Breast epithelium (tissue), 4 donors: Measurements from ENCODE around the gene MFSD6. TPM values are rescaled to one million over a fixed set of nuclear protein-coding genes. Genes with fewer than 3 reads are reported as not detected.

Experiments used
- DNase-seq, 2 donors: peaks; one replicate each; pipeline ENCODE4 v3.0.0-alpha.2; 2019; ENCODE audit warnings: low spot score in 2 of 2
- H3K27ac ChIP-seq, 2 donors: fragments of 200-600 bp; sonication (generic) in 1 of 2; one replicate each; pipeline ENCODE4 v1.5.1; 2016 to 2019; ENCODE audit warnings: mild to moderate bottlenecking in 1 of 2
- H3K27me3 ChIP-seq, 2 donors: fragments of 200-600 bp; sonication (generic) in 1 of 2; one replicate each; pipeline versions ENCODE4 v1.5.1 to v1.6.0; 2017 to 2019; ENCODE audit warnings: control low read depth in 1 of 2, mild to moderate bottlenecking in 1 of 2
- H3K36me3 ChIP-seq: fragments of 200-600 bp; one replicate; pipeline ENCODE4 v1.5.1; 2019
- H3K4me1 ChIP-seq, 2 donors: fragments of 200-600 bp; sonication (generic); one replicate each; pipeline ENCODE4 v1.5.1; 2016 to 2019; ENCODE audit warnings: control low read depth in 1 of 2
- H3K4me3 ChIP-seq, 3 donors: fragments of 200-600 bp; sonication (generic); 1 replicate in 2 of 3; 2 replicates in 1 of 3; pipeline ENCODE4 v1.5.1; 2016 to 2019; ENCODE audit warnings: mild to moderate bottlenecking in 3 of 3, moderate library complexity in 2 of 3
- H3K9me3 ChIP-seq, 2 donors: fragments of 200-600 bp; sonication (generic) in 1 of 2; one replicate each; pipeline ENCODE4 v1.5.1; 2016 to 2019; ENCODE audit warnings: control low read depth in 1 of 2
- POLR2A ChIP-seq: fragments of 450-650 bp; IDR thresholded peaks from one replicate; pipeline ENCODE4 v1.6.1; 2016; ENCODE audit warnings: antibody characterized with exemption, mild to moderate bottlenecking, moderate library complexity
- POLR2AphosphoS5 ChIP-seq, 3 donors: sonication (generic); formaldehyde crosslinking; IDR thresholded peaks; one replicate each; pipeline ENCODE4 v1.6.1; 2017; ENCODE audit warnings: antibody characterized with exemption in 3 of 3
- intact Hi-C: fragments of 100-400 bp; cut with DNase I; formaldehyde crosslinking; loops from one replicate; pipeline ENCODE4 v1.15.1; 2023; ENCODE audit warnings: low total_unique reads
- total RNA-seq, 3 donors: library from RNA; depleted of rRNA; stranded (reverse); fragments of >200 nt; gene quantifications; one replicate each; pipeline ENCODE4 v1.1.0, GENCODE V29; 2016
- TF ChIP-seq, protein P1 (sequence below), 3 donors: fragments of 450-650 bp; IDR thresholded peaks; one replicate each; pipeline ENCODE4 v1.5.1; 2016 to 2017; ENCODE audit warnings: antibody characterized with exemption in 3 of 3, mild to moderate bottlenecking in 3 of 3, moderate library complexity in 3 of 3

MFSD6 gene
- total RNA-seq, 3 donors from 2014 or later, result 52.0 to 180 (median 92.4) TPM

DNA sequence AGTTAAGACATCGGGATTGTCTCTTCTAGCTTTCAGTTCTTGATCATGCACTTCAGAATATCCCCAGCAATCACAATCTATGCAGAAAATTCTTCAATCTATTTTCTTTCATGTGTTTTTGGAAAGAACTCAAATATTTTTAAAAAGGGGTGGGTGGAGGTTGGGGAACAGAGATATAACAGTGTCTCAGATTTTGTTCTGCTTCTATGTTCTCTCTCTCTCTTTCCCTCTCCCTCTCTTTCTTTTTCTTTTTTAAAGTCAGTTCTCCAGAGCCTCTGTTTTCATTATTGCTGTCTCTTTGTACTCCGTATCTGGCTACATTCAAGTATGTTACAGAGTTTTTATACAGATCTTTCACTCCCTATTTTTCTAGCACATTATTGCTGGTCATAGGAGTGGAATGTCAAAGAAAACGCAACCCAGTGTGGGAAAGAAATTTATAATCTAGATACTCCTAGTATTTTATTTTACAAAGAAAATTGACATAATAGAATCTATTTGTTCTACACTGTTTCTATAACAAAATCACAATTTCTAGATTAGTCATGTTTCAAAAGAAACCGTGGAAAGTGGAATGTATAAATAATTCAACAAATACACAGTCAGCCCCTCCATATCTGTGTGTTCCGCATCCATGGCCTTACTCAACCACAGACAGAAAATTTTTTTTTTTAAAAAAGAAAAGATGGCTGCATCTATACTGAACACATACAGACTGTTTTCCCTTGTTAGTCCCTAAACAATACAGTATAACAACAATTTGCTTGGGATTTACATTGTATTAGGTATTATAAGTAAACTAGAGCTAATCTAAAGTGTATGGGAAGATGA is 137.6 kb downstream of the MFSD6 start:
- Histone ChIP-seq H3K4me1 (no peaks in the 10 kb centered on the region), H3K36me3 (no peaks in the 10 kb centered on the region), H3K27me3 (no peaks in the 10 kb centered on the region), H3K4me3 (peak overlapping the region in 2 of 3 donors; percentile 30 to 47), H3K9me3 (peaks cover 0 to 7% of the 10 kb centered on the region in 2 donors), H3K27ac (peak overlapping the region in 1 of 2 donors; percentile 5)
- DNase-seq, result no peak
- intact Hi-C loops, result loop anchor here (1.0 kb wide), 1 partner anchor 18 kb away; no protein-coding TSS in a partner anchor
- TF ChIP-seq POLR2A (no peak), POLR2AphosphoS5 (IDR thresholded peaks at IDR 0.05) (no peak)
- TF ChIP-seq, protein P1, sequence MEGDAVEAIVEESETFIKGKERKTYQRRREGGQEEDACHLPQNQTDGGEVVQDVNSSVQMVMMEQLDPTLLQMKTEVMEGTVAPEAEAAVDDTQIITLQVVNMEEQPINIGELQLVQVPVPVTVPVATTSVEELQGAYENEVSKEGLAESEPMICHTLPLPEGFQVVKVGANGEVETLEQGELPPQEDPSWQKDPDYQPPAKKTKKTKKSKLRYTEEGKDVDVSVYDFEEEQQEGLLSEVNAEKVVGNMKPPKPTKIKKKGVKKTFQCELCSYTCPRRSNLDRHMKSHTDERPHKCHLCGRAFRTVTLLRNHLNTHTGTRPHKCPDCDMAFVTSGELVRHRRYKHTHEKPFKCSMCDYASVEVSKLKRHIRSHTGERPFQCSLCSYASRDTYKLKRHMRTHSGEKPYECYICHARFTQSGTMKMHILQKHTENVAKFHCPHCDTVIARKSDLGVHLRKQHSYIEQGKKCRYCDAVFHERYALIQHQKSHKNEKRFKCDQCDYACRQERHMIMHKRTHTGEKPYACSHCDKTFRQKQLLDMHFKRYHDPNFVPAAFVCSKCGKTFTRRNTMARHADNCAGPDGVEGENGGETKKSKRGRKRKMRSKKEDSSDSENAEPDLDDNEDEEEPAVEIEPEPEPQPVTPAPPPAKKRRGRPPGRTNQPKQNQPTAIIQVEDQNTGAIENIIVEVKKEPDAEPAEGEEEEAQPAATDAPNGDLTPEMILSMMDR (IDR thresholded peaks at IDR 0.05), result no peak

DNA sequence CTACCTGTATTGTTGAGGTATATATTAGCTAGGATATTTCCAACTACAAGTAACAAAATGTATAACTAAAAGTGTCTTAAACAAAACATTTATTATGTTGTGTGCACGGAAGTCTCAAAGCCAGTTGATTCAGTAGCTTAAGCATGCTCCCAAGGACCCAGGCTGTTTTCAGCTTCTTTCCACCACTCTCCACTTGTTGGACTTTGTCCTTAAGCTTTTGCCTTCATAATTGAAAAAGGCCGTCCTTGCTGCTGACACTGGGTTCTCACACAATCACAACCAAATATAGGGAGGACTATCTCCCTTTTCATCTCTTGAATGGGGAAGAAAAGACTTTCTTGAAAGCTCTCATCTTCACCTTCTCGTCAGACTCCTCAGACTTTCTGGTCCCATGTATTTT is 138.6 kb downstream of the MFSD6 start:
- no peaks in the 10 kb centered on the region for H3K4me1 ChIP-seq
- H3K27ac ChIP-seq, result no peak overlapping the region
- TF ChIP-seq, protein P1 (IDR thresholded peaks at IDR 0.05), result no peak
- TF ChIP-seq POLR2A (no peak), POLR2AphosphoS5 (IDR thresholded peaks at IDR 0.05) (no peak)
- H3K4me3 ChIP-seq, result no peak overlapping the region
- intact Hi-C loops, result loop anchor here (1.0 kb wide), 1 partner anchor 17 kb away; no protein-coding TSS in a partner anchor
- no peak for DNase-seq
- no peaks in the 10 kb centered on the region for H3K36me3 ChIP-seq
- H3K27me3 ChIP-seq, result no peaks in the 10 kb centered on the region
- peaks cover 0 to 7% of the 10 kb centered on the region in 2 donors for H3K9me3 ChIP-seq

DNA sequence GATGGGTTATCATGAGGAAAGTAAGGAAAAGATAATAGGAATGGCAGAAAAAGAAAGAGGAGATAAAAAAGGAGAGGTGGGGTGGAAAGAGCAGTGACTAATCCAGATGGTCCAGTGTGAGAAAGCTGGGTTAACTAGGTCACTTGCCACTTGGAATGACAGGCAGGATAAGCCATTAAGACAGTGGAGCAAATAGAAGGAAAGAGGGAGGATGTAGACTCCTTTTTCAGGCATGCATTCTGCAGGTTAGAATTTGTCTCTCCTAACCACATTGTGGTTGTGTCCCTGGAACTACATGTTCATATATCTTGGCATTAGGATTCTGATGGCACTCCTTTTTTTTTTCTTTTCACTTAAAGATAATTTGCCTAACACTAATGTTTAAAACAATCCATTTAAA is 139.7 kb downstream of the MFSD6 start:
- H3K4me1 ChIP-seq, result no peaks in the 10 kb centered on the region
- no peak for TF ChIP-seq POLR2A
- TF ChIP-seq, protein P1 (IDR thresholded peaks at IDR 0.05), result no peak
- no peak for TF ChIP-seq POLR2AphosphoS5 (IDR thresholded peaks at IDR 0.05)
- intact Hi-C loops, result no loop called here
- no peaks in the 10 kb centered on the region for H3K27me3 ChIP-seq
- no peaks in the 10 kb centered on the region for H3K36me3 ChIP-seq
- no peak overlapping the region for H3K4me3 ChIP-seq
- no peak for DNase-seq
- H3K27ac ChIP-seq, result no peak overlapping the region
- no peaks in the 10 kb centered on the region for H3K9me3 ChIP-seq

DNA sequence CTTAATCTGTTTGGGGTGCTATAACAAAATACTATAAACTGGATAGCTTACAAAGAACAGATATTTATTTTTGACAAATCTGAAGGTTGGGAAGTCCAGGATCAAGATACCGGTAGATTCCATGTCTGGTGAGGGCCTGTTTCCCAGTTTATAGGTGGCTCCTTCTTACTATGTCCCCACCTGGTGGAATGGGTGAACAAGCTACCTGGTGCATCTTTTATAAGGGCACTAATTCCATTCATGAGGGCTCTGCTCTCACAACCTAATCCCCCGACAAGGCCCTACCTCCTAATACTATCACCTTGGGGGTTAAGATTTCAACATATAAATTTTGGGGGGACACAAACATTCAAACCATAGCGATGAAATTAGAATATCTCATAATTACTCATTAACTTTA is 142.0 kb downstream of the MFSD6 start:
- no peaks in the 10 kb centered on the region for H3K36me3 ChIP-seq
- TF ChIP-seq POLR2A (no peak), POLR2AphosphoS5 (IDR thresholded peaks at IDR 0.05) (no peak)
- TF ChIP-seq, protein P1 (IDR thresholded peaks at IDR 0.05), result no peak
- H3K27me3 ChIP-seq, result no peaks in the 10 kb centered on the region
- H3K4me3 ChIP-seq, result no peak overlapping the region
- no peak for DNase-seq
- intact Hi-C loops, result no loop called here
- no peaks in the 10 kb centered on the region for H3K4me1 ChIP-seq
- H3K9me3 ChIP-seq, result no peaks in the 10 kb centered on the region
- H3K27ac ChIP-seq, result no peak overlapping the region

Other genes starting within 250 kb of the MFSD6 start
- 10 to 100 TPM; 22.2 to 31.8 (median 22.9) TPM for gene HIBCH, start 88.5 kb upstream of the MFSD6 start, total RNA-seq
- 10 to 100 TPM in 2 of 3 donors, 1 to 10 TPM in 1; 7.4 to 24.3 (median 15.5) TPM for gene INPP1, start 64.8 kb upstream of the MFSD6 start, total RNA-seq
- gene NEMP2, start 126.4 kb downstream of the MFSD6 start, total RNA-seq, result 1 to 10 TPM; 4.5 to 6.6 (median 5.2) TPM
- gene NAB1, start 240.7 kb downstream of the MFSD6 start, total RNA-seq, result 10 to 100 TPM; 40.2 to 76.2 (median 71.8) TPM